Tongue (tissue), 2 donors: Measurements from ENCODE around the gene APMAP. TPM values are rescaled to one million over a fixed set of nuclear protein-coding genes. Genes with fewer than 3 reads are reported as not detected.
A peak's percentile ranks its signal among the peaks of the same experiment; 100 is the strongest.

Experiments
- DNase-seq: peaks from one replicate; pipeline ENCODE4 v3.0.0-alpha.2; 2015
- total RNA-seq: library from RNA; depleted of rRNA; stranded (reverse); fragments of >200 nt; gene quantifications from one replicate; pipeline ENCODE4 v1.2.3, GENCODE V29; 2014

APMAP gene
- total RNA-seq, 1 donor from 2014 or later: 47.4 TPM

DNA sequence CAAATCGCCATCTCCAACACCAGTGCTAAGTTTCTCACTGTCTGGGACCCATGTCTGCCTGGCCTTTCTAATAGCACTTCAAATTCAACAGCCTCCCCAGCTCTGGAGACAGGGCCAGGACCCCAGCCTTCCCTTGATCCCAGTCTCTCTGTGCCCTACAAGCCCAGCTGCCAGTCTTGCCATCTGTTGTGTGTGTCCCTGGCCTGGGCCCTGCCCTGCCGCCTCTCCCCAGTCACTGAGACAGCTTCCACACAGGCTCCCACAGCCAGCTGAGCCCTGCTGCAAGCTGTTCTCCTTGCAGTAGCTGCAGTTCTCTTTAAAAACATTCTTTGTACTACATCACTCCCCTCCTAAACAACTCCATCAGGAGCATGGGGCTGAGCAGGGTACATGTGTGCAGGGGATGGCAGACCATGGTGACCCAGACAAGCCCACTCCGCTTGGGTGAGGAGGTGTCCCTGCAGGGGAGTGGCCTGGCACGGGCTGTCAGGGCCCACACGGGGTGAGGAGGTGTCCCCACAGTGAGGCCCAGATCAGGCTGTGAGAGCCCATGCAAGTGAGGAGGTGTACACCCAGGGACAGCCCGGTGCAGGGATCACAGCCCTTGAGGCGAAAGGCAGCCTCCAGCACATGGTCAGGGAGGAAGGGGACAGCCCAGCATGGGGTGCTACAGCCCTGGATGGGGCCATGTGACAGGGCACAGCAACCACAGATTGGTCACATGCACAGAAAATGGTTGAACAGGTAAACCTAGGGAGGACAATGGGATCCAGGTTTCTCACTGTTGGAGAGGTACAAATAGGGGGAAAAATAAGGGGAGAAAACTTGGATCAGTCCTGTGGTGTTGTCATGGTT, 27.3 kb downstream of the APMAP start:
- DNase-seq: peak; percentile 74

GRCh38 chr20:24964506-24964840, 28.1 kb downstream of the APMAP start:
- peak; percentile 83 for DNase-seq

DNA sequence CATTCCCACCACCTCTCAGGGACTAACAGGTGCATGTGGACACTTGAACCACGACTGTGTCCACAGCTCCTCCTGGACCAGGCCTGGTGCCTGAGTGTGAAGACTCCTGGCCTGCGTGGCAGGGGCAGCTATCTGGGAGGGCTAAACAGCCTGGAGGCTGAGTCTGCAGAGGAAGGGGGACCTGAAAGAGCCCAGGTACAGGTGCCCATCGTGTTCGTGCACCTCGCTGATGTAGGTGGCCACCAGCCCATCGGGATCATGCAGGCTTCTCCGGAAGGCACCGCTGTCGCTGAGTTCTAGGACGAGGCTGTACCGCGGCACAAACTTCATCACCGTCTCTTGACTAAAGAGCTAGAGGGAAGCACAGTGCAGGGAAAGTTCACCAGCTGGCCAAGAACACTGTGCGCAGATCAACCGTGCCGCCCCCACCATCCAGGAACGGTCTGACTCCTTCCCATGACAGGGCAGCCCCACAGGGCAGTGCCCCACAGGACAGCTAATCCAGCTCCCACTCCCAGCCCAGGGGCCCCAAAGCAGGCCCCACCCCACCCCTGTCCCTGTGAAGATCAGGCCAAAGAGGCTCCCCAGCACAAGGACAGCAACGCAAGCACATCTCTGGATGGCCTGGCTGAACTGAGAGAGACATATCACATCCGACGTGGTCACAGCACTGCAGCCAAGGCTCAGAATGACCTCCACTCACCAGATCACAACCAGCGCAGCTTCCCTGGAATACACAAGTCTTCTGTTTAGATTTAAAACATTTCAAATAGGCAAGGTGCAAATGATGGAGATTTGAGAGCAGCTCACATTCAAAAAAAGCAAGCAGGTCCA, 28.7 kb downstream of the APMAP start:
- no peak for DNase-seq

GRCh38 chr20:24962510-24962909, 30.0 kb downstream of the APMAP start:
- no peak for DNase-seq

DNA sequence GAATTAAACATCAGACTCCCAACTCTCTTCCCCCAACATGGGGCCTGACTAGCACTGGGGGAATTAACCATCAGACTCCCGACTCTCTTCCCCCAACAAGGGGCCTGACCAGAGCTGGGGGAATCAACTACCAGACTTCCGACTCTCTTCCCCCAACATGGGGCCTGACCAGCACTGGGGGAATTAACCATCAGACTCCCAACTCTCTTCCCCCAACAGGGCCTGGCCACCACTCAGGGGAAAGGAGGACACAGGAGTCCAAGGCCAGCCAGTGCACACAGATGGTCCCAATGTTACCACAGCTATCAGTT, 30.4 kb downstream of the APMAP start:
- DNase-seq: no peak

DNA sequence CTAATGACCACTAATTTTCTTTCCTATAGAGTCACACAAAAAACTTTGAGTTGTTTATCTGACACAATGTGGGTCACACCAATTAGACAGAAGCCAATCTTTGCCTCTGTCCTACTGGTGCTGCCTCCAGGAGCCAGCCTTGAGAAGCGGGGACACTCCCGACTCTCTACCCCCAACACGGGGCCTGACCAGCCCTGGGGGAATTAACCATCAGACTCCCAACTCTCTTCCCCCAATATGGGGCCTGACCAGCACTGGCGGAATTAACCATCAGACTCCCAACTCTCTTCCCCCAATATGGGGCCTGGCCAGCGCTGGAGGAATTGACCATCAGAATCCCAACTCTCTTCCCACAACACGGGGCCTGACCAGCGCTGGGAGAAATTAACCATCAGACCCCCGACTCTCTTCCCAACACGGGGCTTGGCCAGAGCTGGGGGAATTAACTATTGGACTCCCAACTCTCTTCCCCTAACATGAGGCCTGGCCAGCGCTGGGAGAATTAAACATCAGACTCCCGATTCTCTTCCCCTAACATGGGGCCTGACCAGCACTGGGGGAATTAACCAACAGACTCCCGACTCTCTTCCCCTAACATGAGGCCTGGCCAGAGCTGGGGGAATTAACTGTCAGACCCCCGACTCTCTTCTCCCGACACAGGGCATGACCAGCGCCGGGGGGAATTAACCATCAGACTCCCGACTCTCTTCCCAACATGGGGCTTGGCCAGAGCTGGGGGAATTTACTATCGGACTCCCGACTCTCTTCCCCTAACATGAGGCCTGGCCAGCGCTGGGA, 31.0 kb downstream of the APMAP start:
- DNase-seq: no peak

DNA sequence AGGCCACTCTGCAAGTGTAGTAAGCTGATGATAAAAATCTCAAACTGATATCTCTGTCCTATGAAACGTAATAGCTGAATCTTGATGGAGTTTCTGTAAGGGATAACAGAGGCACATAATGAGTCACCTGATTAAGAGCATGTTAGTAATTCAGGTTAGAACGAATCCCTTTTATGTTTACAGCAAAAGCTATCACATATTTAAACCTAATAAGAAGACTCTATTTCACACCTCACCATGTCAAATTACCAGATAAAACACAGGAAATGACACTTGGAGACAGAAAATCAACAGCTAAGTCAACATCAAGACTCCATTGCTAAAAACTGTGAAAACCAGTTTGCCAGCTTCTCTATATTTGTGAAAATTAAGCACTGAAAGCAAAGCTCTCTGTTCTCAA, 31.7 kb downstream of the APMAP start:
- no peak for DNase-seq

DNA sequence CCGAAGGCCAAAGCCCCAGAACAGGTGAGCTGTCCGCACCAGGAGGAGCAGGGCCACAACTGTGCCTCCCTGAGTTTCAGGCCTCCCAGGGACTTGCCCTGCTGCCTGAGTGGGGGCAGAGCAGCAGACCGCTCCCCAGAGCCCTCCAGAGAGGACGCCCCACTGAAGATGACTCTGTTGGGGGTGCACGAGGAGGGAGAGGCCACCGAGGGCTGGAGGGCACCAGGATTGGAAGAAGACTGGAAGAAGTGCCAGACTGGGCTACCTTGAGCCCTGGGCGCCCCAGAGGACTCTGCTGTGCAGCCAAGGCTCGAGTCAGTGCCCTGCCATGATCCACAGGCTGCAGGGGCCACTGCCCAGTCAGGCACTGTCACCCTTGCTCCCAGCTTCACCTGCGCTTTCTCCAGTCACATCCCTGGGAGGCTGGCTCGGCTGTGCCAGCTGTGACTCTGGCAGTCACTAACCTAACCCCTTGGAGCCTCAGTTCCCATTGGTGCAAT, 32.2 kb downstream of the APMAP start:
- no peak for DNase-seq

GRCh38 chr20:24959591-24960301, 32.8 kb downstream of the APMAP start:
- DNase-seq: no peak

DNA sequence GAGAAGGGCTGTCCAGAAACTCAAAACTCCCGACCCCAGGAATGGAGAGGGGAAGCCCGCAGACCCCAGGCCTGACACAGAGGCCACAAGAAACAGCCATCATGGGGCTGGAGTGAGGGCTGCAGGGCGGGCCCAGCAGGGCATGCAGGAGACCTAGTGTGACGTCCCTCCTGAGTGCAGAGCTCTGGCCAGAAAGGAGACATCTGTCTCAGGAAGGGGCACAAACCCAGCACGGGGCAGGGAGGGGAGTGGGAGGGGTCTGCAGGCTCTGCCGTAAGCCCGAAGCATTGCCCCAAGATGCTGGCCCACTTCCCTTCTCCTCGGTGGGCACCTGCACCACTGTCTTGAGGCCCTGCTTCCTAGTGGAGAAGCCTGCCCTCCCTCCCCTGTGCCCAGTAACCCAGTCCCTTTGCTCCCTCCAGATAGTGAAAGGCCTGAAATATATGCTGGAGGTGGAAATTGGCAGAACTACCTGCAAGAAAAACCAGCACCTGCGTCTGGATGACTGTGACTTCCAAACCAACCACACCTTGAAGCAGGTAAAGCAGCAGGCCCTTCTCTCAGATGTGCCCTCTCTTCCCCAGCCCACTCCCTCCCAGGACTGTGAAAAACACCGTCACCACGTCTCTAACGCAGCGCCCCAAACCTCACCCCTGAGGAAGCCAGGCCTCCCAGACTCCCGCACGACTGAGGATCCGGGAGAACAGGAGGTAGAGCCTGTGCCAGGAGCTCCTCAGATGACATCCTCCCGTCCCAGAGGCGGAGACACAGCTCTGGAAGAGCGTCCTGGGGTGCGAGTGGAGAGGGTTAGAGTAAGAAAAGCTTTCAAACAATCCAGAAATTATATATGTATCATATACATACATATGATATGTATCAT, 33.8 kb downstream of the APMAP start:
- no peak for DNase-seq

- no peak for DNase-seq
Measured at GRCh38 chr20:24957326-24958016, 35.1 kb downstream of the APMAP start.

DNA sequence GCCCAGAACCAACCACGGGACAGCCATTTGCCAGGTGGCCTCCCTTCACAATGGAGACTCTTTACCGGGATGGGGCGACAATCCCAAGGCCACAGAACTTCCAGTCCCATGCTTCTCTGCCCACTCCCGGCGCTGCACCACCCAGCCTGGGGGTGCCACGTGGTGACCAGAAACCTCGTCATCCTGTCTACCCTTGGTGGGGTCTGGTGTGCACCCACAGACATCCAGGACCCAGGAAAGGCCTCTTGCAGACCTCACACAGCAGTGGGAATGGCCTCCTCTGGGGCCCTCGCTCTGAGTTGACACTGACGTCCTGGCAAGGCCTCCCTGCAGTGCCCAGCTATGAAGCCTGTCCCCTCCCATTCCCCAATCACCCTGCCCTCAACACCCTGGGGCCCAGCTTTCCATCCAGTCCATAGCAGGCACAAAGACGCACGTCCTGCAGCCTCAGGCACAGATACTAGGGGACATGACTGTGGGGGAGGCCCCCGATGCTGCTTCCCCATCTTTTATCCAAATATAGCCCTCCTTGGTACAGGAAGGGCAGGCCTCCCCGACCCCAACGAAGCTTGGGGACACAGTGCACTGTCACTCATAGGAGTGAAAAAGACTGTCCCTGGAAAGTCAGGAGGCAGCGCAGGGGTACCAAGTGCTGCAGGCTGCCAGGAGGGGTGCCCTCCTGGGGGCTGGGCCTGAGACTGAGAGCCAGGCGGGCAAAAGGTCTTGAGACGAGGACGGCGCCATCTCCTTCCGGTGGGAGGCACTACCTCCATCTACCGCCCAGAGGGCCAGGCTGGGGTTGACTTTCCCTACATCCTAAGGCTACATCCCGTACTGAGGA, 36.3 kb downstream of the APMAP start:
- no peak for DNase-seq

DNA sequence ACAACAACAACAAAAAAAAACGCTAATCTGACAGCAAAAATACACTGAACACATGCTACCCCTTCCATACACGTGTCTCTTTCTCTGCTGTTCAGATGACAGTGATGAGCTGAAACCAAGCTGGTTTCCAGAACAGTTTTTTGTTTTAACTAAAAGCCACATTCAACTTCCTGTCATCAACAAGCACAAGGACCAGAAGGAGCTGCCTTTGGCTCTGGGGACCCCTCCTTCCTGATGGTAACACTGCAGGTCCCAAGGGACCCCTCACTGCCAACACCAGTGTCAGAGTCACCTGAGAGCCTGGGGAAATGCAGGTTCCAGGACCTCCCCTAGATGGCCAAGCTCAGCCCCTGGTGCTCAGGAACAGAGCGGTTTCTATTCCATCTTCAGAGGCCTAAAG, 37.5 kb downstream of the APMAP start:
- no peak for DNase-seq

DNA sequence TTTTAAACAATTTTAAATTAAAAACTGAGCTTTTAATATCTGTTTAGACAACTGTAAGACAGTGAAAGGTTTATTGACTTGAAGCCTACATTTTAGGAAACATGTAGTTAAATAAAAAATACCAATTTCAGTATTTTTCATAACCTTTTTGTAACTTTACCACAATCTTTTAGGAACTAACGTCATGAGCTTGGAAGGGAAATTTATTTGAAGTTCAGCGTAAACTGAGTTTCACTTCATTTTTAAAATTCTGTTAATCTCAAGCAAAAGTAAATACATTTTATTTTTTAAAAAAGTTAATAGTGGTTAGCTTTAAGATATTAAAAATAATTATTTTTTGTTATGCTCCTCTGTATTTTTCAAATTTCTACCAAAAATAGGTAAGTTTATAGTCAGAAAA, 38.0 kb downstream of the APMAP start:
- DNase-seq: no peak

DNA sequence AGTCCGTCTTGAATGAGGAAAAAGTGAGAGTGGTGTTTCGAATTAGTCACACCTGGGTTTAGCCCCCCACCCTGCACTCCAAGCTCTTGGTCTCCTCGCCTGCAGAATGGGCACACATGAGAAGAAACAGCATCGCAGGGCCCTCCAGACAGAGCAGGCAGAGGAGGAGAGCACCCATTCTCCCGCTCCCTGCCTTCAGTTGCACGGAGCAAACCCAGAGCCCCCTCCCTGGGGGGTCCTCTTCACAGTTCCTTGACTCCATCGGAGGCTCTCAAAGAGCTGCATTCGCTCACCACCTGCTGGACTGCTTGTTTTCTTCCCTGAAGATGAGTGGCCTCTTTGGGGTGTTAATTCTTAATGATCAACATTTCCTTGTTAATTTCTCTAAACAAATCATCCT, 38.4 kb downstream of the APMAP start:
- no peak for DNase-seq

GRCh38 chr20:24953621-24954133, 38.9 kb downstream of the APMAP start:
- no peak for DNase-seq

GRCh38 chr20:24953209-24953575, 39.4 kb downstream of the APMAP start:
- no peak for DNase-seq

GRCh38 chr20:24952376-24953208, 40.0 kb downstream of the APMAP start:
- no peak for DNase-seq
